ENCODE measurements around the gene THRB.
"Not testable (repeated sequence)": the region's sequence is repeated elsewhere in the genome, so short reads cannot be mapped to it uniquely, and the experiment has no call there.

- TF ChIP-seq CTCF, POLR2A, POLR2AphosphoS5 (IDR thresholded peaks at IDR 0.05): not testable (repeated sequence)
Measured at GRCh38 chr3:24398712-24399111, 95.9 kb downstream of the THRB start.

Data from upper lobe of left lung (tissue), 4 donors.